Right ventricle myocardium inferior (tissue), 1 donor: Measurements from ENCODE around the gene TMEM47. TPM values are rescaled to one million over a fixed set of nuclear protein-coding genes. Genes with fewer than 3 reads are reported as not detected.

Experiments used
- ATAC-seq: fragments of 200-7000 bp; cut with Tn5 transposase; one replicate; pipeline ENCODE4 v1.9.1; 2020; ENCODE audit warnings: mild to moderate bottlenecking, moderate library complexity
- DNase-seq: peaks from one replicate; pipeline ENCODE4 v3.0.0; 2021; ENCODE audit errors: missing footprints
- intact Hi-C: fragments of 100-400 bp; cut with DNase I; formaldehyde crosslinking; loops from one replicate; pipeline ENCODE4 v1.11.0; 2022
- long read RNA-seq: library from polyadenylated mRNA; unstranded; transcript quantifications from one replicate; pipeline ENCODE4 v2.0.0, GENCODE V29; 2021
- total RNA-seq: library from RNA; stranded (reverse); fragmentation: NEBNext Ultra II Directional; extraction: Animal tissue kit (Norgen Biotek cat#: 25700); gene quantifications from one replicate; pipeline ENCODE4 v1.2.1, GENCODE V29; 2021
- donor health status: DM: no; HTN: yes; CAD: no; lungs with severe emphysema.

Gene TMEM47
- total RNA-seq = 32.9 TPM
- long read RNA-seq, full-length matches to known transcripts = 22 of 24 reads
- long read RNA-seq, partial matches to known transcripts = 0 of 24 reads
- long read RNA-seq, other reads (novel, unspliced or antisense) = 2 of 24 reads

DNA sequence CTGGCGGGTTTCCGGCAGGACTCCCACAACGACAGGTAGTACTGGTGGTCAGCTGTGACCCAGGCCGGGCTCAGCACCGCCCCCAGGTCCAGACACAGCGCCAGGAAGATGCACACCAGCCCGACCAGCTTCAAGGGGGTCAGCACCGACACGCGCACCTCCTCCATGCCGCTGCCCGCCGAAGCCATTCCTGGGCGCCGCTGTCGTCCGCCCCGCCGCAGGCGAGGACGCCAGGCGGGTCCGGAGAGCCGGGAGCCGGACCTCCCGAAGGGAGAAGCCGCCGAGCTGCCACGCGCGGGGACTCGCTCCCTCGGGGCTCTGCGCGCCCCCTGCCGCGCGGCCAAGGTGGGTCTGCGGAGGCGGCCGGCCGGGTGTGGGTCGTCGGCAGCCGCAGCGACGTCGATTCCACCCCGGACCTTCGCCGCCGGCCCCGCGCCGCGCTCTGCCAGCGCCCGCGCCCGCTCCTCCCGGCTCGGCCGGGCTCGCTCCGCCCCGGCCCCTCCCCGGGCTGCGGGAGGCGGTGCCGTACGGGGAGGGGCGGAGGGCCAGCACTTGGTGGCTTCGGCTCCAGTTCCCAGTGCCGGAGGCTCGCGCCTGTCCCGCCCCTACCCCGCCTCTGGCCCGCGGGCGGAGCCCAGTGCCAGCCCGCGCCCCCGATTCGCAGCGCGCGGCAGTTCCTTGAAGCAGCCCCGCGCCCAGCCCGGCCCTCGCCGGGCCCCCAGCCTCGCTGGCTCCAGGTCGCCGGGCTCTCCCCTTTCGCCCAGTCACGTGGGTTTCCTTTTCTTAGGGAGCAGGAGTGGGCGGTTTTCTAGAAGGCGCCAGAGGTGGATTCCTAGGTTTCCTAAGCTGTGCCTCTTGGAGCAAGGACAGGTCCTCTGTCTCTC is at the start of gene TMEM47:
Gene TMEM47 (minus strand): TSS at position 444 of the 884 bp plus-strand sequence. CDS start 256 bp downstream, at position 188.
- intact Hi-C loops = no loop called here
- ATAC-seq (peak; percentile 99), DNase-seq (peak; percentile 74)

GRCh38 chrX:34687095-34687494 is 30.0 kb upstream of the TMEM47 start:
- intact Hi-C loops = no loop called here
- DNase-seq (no peak), ATAC-seq (no peak)

DNA sequence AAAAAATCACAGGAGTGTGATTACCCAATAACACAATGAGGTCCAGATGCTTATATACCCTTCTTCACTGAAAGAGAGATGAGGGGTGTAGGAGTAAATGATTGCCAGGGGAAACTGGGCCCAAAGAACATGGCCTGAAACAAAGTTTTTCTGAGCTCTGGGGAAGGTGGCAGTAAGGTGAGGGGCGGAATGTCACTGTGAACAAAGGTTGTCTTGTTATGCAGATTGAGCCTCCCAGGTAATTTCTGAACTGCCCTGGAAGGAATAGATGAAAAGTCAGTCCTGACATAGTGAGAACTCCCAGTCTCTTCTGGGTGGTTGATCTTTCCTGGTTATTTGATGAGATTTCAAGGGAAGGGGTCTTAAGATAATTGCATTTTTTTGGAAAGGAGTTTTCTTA is 2.5 kb upstream of the TMEM47 start:
- DNase-seq (no peak), ATAC-seq (no peak)
- intact Hi-C loops = no loop called here

DNA sequence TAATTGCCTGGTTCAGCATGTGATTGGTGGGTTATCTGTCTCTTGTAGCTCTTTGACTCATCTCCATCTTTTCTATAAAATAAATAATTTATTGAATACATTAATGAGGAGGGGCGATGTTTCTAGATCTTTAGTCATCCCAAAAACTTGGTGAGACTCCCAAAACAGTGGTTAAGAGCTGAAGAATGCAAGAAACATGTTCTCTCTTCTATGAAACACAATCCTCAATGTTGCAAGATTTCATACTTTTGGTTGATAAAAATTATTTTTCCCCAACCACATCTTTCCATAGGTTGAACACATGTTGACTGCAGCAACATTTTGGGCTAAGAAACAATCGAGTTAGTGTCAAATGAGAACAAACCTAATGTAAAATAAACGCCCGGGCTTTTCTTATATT is 1.2 kb upstream of the TMEM47 start:
- intact Hi-C loops = no loop called here
- ATAC-seq = no peak
- no peak for DNase-seq

- no peak for ATAC-seq
- DNase-seq = no peak
- intact Hi-C loops = no loop called here
Observed at GRCh38 chrX:34657726-34658070, 613 bp upstream of the TMEM47 start.

DNA sequence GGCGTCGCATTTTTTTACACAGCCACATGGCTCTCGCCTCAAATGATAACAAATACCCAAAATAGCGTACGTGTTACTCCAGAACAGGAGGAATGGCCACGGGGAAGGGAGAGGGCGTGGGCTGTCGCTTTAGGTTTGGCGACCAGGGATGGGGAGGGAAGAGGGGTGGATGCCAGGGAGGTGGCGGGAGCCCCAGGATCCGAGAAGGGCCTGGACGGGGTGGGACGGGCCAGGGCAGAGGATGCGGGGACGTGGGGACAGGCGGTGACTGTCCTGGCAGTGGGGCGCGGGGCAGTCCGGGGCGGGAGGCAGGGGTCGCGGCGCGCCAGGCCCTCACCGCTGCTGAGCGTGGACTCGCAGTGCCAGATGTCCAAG is 631 bp downstream of the TMEM47 start:
- DNase-seq = no peak
- peak; percentile 6 for ATAC-seq
- intact Hi-C loops = no loop called here

DNA sequence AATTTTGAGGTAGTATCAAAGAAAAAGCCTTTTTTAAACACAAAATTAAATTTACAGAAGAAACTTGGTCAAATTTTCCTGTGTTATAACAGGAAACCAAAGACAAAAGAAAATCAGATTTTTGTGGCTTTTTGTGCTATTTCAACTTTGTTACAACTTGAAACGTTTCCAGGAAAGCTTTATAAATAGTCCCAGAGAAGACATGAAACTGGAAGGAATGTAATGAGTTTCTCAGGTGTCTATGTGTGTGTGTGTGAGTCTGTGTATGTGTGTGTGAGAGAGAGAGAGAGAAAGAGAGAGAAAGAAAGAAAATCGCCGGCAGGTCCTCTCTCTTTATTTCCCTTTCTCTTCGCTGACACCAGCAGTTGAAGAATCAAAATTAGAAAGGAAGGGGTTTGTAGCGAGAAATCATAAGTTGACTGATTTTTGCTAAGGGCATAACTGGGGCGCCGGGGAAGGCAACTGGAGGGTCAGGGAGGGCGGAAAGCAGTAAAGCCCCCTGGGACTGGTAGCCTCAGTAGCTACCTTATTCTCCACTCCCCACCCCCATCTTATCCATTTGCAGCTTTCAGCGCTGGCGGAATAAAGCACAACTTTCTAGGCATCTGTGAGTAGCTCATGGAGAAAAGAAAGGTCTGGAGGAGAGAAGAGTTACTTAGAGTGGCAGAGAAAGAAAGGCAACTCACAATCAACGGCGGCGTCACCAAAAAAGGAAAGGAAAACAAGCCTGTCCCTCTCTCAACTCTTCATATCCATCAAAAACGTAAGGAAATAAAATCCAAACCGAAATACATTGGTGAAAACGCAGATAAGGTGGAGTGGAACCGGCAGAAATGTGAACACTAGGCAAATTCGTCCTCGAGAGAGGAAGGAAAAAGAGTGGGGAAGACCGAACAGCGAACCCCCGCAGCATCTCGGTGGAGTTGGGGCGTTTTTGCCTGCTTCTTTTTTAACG is 1.3 kb downstream of the TMEM47 start:
- intact Hi-C loops = no loop called here
- DNase-seq = no peak
- ATAC-seq = no peak

DNA sequence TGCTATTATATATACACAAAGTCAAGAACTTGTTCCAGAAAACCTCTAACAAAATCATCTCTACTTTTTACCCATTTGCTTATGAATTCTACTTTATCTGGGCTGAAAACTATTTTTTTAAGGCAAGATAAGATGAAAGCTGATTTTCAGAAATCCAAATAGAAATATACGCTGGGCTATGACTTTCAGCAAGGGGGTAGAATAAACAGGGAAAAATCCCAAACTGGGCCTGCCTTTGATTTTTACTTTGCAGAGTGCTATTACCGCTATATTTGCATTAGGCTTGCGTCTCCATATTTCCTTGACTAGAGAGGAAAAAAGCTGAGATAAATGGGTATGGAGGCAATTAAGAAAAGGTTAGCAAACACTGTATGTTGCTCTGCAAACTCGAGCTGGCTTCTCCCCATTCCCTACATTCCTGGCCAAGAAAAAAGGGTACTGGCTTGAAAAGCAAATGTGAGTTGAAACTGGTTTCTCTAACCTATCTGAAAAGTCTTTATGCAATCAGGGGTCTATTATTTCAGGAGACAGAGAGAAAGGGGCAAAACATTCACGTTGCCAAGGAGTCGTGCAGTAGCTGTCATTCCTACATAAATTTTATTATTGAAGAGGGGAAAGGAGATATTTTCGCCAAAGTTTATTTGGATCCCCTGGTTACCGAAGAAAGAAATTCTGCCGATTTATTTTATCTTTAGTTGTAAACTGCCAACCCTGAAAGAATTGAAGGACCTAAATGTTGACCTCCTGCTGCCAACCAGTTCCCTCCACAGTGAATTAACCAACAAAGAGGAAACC is 2.2 kb downstream of the TMEM47 start:
- ATAC-seq (no peak), DNase-seq (no peak)
- intact Hi-C loops = no loop called here

GRCh38 chrX:34653811-34654210 is 3.3 kb downstream of the TMEM47 start:
- ATAC-seq = no peak
- intact Hi-C loops = no loop called here
- DNase-seq = no peak

DNA sequence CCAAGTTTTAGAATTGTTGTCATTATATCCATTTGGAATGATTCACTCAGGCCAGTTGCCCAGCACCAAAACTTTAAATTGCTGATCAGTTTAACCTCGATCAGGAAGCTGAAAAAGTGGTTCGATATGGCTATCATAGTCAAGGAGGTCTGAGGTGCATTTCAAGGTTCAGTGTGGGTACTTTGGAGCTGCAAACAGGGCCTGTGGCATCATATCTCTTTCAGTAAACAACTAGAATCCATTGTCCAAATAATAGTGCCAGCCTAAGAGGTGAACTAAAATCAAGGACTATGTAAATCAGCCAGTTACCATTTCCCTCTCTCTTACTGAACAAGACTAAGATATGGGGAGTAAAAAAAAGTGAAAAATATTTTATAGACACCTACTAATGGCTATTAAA is 14.2 kb downstream of the TMEM47 start:
- intact Hi-C loops = no loop called here
- ATAC-seq = no peak
- DNase-seq = no peak

GRCh38 chrX:34638116-34638515 is 19.0 kb downstream of the TMEM47 start:
- DNase-seq = no peak
- ATAC-seq = no peak
- intact Hi-C loops = no loop called here

GRCh38 chrX:34634349-34634748 is 22.7 kb downstream of the TMEM47 start:
- ATAC-seq (no peak), DNase-seq (no peak)
- intact Hi-C loops = no loop called here

DNA sequence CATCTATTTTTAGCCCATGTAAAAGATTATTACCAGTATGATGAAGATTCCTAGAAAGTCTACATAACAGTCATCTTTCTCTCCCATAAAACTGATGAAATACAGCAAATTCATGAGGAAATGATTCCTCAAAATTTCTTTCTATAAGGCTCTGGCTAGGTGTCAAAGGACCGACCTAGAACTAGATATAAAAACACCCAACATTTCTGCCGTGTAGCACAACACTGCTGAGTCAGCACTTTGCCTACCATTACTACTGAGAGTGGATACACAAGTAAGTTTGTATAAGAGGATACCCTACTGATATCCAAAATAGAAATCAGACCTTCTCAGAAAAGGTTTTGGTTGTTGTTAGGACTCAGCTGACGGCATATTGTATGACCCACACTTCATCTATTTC is 24.7 kb downstream of the TMEM47 start:
- intact Hi-C loops = no loop called here
- ATAC-seq (no peak), DNase-seq (no peak)

DNA sequence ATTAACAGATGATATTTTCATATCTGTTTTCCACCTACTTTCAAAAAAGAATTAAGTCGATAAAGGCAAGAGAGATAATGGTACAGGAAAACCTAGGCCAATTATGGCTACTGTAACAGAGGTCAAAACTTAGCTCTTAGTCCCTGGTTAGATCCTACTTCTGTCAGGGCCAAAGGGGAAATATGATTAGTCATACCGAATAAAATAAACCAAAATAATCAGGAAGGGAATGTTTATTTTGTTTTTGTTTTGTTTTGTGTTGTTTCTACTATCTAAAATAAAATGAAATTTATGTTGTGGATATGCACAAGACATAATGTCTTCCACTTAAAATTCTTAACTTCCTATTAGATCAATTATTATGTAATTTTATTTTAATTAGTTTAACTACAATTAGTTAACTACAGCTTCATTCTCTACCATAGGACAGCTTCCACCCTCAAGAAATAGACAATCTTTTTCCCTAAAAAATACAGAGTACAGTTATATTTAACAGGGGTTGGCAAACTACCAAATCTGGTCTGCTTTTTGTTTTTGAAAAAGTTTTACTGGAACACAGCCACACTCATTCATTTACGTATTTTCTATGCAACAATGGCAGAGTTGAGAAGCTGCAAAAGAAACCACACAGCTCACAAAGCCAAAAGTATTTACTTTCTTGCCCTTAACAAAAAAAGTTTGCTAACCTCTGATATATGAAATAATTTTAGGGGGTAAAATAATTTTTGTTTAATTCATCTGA is 25.4 kb downstream of the TMEM47 start:
- no peak for DNase-seq
- ATAC-seq = no peak
- intact Hi-C loops = no loop called here

DNA sequence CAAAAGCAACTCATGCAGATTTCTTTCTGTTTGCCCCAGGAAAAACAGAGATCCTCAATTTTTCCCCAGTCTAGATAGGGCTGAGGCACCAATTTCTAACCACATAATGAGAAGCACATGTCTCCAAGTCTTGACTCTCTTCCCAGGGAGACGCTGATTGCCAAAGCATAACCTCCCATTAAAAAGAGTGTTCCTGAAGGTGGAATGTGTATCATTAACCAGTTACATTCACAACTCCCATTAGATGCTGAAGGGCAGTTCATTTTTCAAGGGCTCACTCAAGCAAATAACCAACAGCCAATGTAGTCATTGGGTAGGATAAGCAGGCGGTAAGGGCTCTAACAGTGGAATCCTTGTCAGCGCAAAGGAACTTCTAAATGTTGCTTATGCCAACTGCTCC is 27.5 kb downstream of the TMEM47 start:
- ATAC-seq (peak; percentile 56), DNase-seq (no peak)
- intact Hi-C loops = no loop called here

DNA sequence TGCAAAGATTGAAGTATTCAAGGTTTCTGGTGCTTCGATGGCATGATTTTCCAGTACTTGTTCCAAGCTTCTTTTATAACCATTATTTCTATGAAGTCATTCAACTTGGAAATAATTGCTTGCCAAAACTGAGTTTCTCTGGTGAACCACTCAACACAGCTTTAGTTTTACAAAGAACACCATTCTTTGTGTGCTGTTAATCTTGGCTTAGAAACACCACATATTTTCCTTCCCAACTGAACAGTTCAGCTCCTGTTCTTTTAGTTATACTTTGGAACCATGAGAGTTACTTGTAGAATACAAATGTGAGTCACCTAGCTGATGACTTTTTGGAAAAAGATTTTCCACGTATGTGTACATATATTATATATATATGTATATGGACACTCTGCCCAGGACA is 32.7 kb downstream of the TMEM47 start:
- ATAC-seq = peak; percentile 76
- no peak for DNase-seq
- intact Hi-C loops = no loop called here

- no peak for ATAC-seq
- DNase-seq = no peak
Observed at GRCh38 chrX:34619920-34620319, 37.2 kb downstream of the TMEM47 start.

DNA sequence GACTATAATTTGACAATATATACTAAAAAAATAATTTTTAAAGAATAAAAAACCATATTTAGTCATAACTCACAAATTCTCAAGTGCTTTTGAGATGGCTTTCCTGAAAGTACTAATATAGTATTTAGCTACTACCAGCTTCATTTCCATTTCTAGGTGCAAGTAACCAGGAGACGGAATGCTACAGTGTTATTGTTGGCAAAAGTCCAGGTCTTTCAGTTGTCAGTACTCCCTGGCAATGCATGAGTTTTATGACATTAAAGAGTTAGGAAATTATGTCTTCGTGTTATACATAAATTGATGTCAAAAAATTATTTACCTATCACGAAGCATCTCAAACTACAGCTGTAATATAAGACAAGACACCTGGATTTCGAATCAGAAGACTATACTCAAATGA is 45.0 kb downstream of the TMEM47 start:
- ATAC-seq (no peak), DNase-seq (no peak)
- intact Hi-C loops = no loop called here

More at GRCh38 chrX:34619920-34620319, 37.2 kb downstream of the TMEM47 start:
- intact Hi-C loops = no loop called here
